CD4-positive, alpha-beta T cell treated with Interleukin-2 at 100 ng/mL for 4 hours (primary cell): Measurements from ENCODE around the gene PIK3C2G.
"Not testable (repeated sequence)": the region's sequence is repeated elsewhere in the genome, so short reads cannot be mapped to it uniquely, and the experiment has no call there.

Source experiments
- DNase-seq: peaks from one replicate; pipeline ENCODE4 v3.0.0-alpha.2; 2020; ENCODE audit warnings: low spot score

The PIK3C2G gene

GRCh38 chr12:18261273-18261672, at the start of gene PIK3C2G:
Gene PIK3C2G, plus strand, starts transcription at chr12:18261518. Its CDS starts 20,564 bp downstream, at chr12:18282082.
- DNase-seq: no peak

GRCh38 chr12:18217966-18218365, 43.4 kb upstream of the PIK3C2G start:
- no peak for DNase-seq

GRCh38 chr12:18221726-18222125, 39.6 kb upstream of the PIK3C2G start:
- no peak for DNase-seq

GRCh38 chr12:18222699-18223098, 38.6 kb upstream of the PIK3C2G start:
- DNase-seq: no peak

- DNase-seq: no peak
Measured at GRCh38 chr12:18224745-18225144, 36.6 kb upstream of the PIK3C2G start.

- DNase-seq: no peak
Measured at GRCh38 chr12:18239526-18239925, 21.8 kb upstream of the PIK3C2G start.

GRCh38 chr12:18242380-18243089, 18.8 kb upstream of the PIK3C2G start:
- no peak for DNase-seq

- DNase-seq: no peak
Measured at GRCh38 chr12:18243238-18243637, 18.1 kb upstream of the PIK3C2G start.

- DNase-seq: no peak
Measured at GRCh38 chr12:18246066-18246465, 15.3 kb upstream of the PIK3C2G start.

GRCh38 chr12:18250313-18250916, 10.9 kb upstream of the PIK3C2G start:
- peak; percentile 5 for DNase-seq

GRCh38 chr12:18254081-18254480, 7.2 kb upstream of the PIK3C2G start:
- DNase-seq: no peak

GRCh38 chr12:18255004-18255403, 6.3 kb upstream of the PIK3C2G start:
- not testable (repeated sequence) for DNase-seq

GRCh38 chr12:18257251-18257650, 4.1 kb upstream of the PIK3C2G start:
- no peak for DNase-seq

GRCh38 chr12:18258929-18259328, 2.4 kb upstream of the PIK3C2G start:
- DNase-seq: no peak

- no peak for DNase-seq
Measured at GRCh38 chr12:18259906-18260682, 1.2 kb upstream of the PIK3C2G start.

GRCh38 chr12:18261906-18262305, 588 bp downstream of the PIK3C2G start:
- no peak for DNase-seq

- DNase-seq: no peak
Measured at GRCh38 chr12:18262514-18262913, 1.2 kb downstream of the PIK3C2G start.

- DNase-seq: no peak
Measured at GRCh38 chr12:18264581-18265075, 3.3 kb downstream of the PIK3C2G start.

GRCh38 chr12:18267427-18268099, 6.2 kb downstream of the PIK3C2G start:
- DNase-seq: no peak

- DNase-seq: no peak
Measured at GRCh38 chr12:18270958-18271460, 9.7 kb downstream of the PIK3C2G start.

- DNase-seq: no peak
Measured at GRCh38 chr12:18275981-18276380, 14.7 kb downstream of the PIK3C2G start.

- no peak for DNase-seq
Measured at GRCh38 chr12:18277196-18277595, 15.9 kb downstream of the PIK3C2G start.
